Esophagus squamous epithelium (tissue), 5 donors: ENCODE results near the gene KLRD1. TPM values are rescaled to one million over a fixed set of nuclear protein-coding genes. Genes with fewer than 3 reads are reported as not detected.

ENCODE experiments used
- DNase-seq: peaks from one replicate; lab custom pipeline; 2025; lab: John Stamatoyannopoulos, UW
- H3K27ac ChIP-seq, 4 donors: fragments of 200-600 bp; sonication (generic); one replicate each; pipeline ENCODE4 v1.5.1; 2016 to 2019; ENCODE audit warnings: mild to moderate bottlenecking in 1 of 4
- H3K27me3 ChIP-seq, 4 donors: fragments of 200-600 bp; sonication (generic); 1 replicate in 3 of 4; 2 replicates in 1 of 4; pipeline versions ENCODE4 v1.5.1 to v1.6.0; 2017 to 2021; ENCODE audit warnings: antibody characterized with exemption in 1 of 4
- H3K36me3 ChIP-seq, 3 donors: fragments of 200-600 bp; sonication (generic); one replicate each; pipeline ENCODE4 v1.5.1; 2016 to 2019
- H3K4me1 ChIP-seq, 3 donors: fragments of 200-600 bp; sonication (generic); one replicate each; pipeline ENCODE4 v1.5.1; 2017 to 2019
- H3K4me3 ChIP-seq, 4 donors: fragments of 200-600 bp; sonication (generic); 1 replicate in 3 of 4; 2 replicates in 1 of 4; pipeline ENCODE4 v1.5.1; 2016 to 2019; ENCODE audit warnings: mild to moderate bottlenecking in 2 of 4, moderate library complexity in 1 of 4
- H3K9me3 ChIP-seq, 3 donors: fragments of 200-600 bp; sonication (generic); one replicate each; pipeline ENCODE4 v1.5.1; 2016 to 2019
- CTCF ChIP-seq, 6 experiments: fragments of 450-650 bp in 4 of 6; fragments of 200-600 bp in 2 of 6; sonication (generic) in 2 of 6; IDR thresholded peaks; one replicate each; pipeline ENCODE4 v1.5.1; 2016 to 2019; ENCODE audit warnings: antibody characterized with exemption in 6 of 6, mild to moderate bottlenecking in 4 of 6, moderate library complexity in 4 of 6
- POLR2A ChIP-seq, 4 donors: fragments of 450-650 bp; IDR thresholded peaks; one replicate each; pipeline ENCODE4 v1.6.1; 2017; ENCODE audit warnings: antibody characterized with exemption in 4 of 4, mild to moderate bottlenecking in 4 of 4, moderate library complexity in 3 of 4
- WGBS, 2 donors: methylation state at CpG; one replicate each; pipeline ENCODE4 v1.1.5; 2018; 5-methylcytosine and 5-hydroxymethylcytosine counted together
- intact Hi-C: fragments of 100-400 bp; cut with DNase I; formaldehyde crosslinking; loops from one replicate; pipeline ENCODE4 v1.15.0; 2022
- total RNA-seq, 4 donors: library from RNA; depleted of rRNA; stranded (reverse); fragments of >200 nt; gene quantifications; one replicate each; pipeline ENCODE4 v1.1.0, GENCODE V29; 2016
- donor health status: DM: yes; HTN: yes; CAD: no.

KLRD1 gene
- total RNA-seq, 4 donors from 2014 or later, result 0.92 to 2.3 (median 1.6) TPM

DNA sequence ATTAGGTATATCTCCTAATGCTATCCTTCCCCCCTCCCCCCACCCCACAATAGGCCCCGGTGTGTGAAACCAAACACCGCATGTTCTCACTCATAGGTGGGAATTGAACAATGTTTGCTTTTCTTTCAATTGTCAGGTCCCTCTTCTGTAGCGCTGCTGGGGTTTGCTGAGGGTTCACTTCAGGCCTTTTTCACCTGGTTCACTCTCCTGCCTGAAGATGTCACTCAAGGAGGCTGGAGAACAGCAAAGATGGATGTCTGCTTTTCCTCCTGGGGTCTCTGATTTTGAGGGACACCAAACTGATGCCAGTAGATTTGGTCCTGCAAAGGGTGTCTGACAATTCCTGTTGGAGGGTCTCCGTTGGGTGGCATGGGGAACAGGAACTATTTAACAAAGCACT, 46.4 kb downstream of the KLRD1 start:
- H3K4me1 ChIP-seq, result peaks cover 0 to 10% (median 0%) of the 10 kb centered on the region in 3 donors
- intact Hi-C loops, result no loop called here

GRCh38 chr12:10354502-10354901, 46.8 kb downstream of the KLRD1 start:
- DNase-seq, result no peak
- intact Hi-C loops, result no loop called here

More for the DNA sequence above, 46.4 kb downstream of the KLRD1 start:
- 50 to 61% methylated on average over 2 to 4 of the region's 4 CpGs for WGBS, 2 donors
- no peak overlapping the region for H3K27ac ChIP-seq
- H3K4me3 ChIP-seq, result no peak overlapping the region
- H3K9me3 ChIP-seq, result no peaks in the 10 kb centered on the region
- DNase-seq, result no peak
- H3K36me3 ChIP-seq, result no peaks in the 10 kb centered on the region
- TF ChIP-seq CTCF (IDR thresholded peaks at IDR 0.05) (no peak), POLR2A (IDR thresholded peaks at IDR 0.05) (no peak)
- H3K27me3 ChIP-seq, result no peaks in the 10 kb centered on the region

DNA sequence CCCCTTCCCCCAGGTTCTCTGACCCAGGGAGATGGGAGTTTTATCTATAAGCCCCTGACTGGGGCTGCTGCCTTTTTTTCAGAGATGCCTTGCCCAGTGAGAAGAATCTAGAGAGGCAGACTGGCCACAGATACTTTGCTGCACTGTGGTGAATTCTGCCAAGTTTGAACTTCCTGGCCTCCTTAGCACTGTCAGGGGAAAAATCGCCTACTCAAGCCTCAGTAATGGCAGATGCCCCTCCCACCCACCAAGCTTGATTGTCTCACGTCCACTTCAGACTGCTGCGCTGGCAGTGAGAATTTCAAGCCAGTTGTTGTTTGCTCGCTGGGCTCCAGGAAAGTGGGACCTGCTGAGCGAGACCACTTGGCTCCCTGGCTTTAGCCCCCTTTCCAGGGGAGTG, 50.5 kb downstream of the KLRD1 start:
- Histone ChIP-seq H3K27me3 (no peaks in the 10 kb centered on the region), H3K27ac (no peak overlapping the region), H3K36me3 (no peaks in the 10 kb centered on the region), H3K9me3 (no peaks in the 10 kb centered on the region), H3K4me1 (peaks cover 0 to 41% (median 4%) of the 10 kb centered on the region in 3 donors), H3K4me3 (no peak overlapping the region)
- WGBS, 2 donors, result 53 to 87% methylated on average over 2 to 4 of the region's 5 CpGs
- no peak for DNase-seq
- no peak for TF ChIP-seq POLR2A (IDR thresholded peaks at IDR 0.05)
- TF ChIP-seq CTCF (IDR thresholded peaks at IDR 0.05), result no peak
- intact Hi-C loops, result no loop called here

More at GRCh38 chr12:10354502-10354901, 46.8 kb downstream of the KLRD1 start:
- no peak overlapping the region for H3K27ac ChIP-seq
- H3K36me3 ChIP-seq, result no peaks in the 10 kb centered on the region
- H3K4me1 ChIP-seq, result peaks cover 0 to 10% (median 0%) of the 10 kb centered on the region in 3 donors
- H3K9me3 ChIP-seq, result no peaks in the 10 kb centered on the region
- no peaks in the 10 kb centered on the region for H3K27me3 ChIP-seq
- 76% methylated on average over 2 of the region's 2 CpGs; no CpG with 5 or more reads in 1 of the 2 donors for WGBS, 2 donors
- H3K4me3 ChIP-seq, result no peak overlapping the region
- TF ChIP-seq CTCF (IDR thresholded peaks at IDR 0.05) (no peak), POLR2A (IDR thresholded peaks at IDR 0.05) (no peak)

GRCh38 chr12:10358969-10359368, 51.3 kb downstream of the KLRD1 start:
- Histone ChIP-seq H3K4me1 (peaks cover 0 to 49% (median 8%) of the 10 kb centered on the region in 3 donors), H3K9me3 (no peaks in the 10 kb centered on the region), H3K4me3 (no peak overlapping the region), H3K36me3 (no peaks in the 10 kb centered on the region), H3K27me3 (no peaks in the 10 kb centered on the region), H3K27ac (no peak overlapping the region)
- DNase-seq, result no peak
- TF ChIP-seq CTCF (IDR thresholded peaks at IDR 0.05), result no peak
- no peak for TF ChIP-seq POLR2A (IDR thresholded peaks at IDR 0.05)
- 100% methylated on average over 1 of the region's 1 CpG for WGBS, 2 donors
- intact Hi-C loops, result no loop called here

- Histone ChIP-seq H3K27ac (peak overlapping the region; percentile 72 to 97 (median 92)), H3K4me1 (peaks cover 9 to 60% (median 14%) of the 10 kb centered on the region in 3 donors), H3K27me3 (no peaks in the 10 kb centered on the region), H3K4me3 (no peak overlapping the region), H3K36me3 (no peaks in the 10 kb centered on the region), H3K9me3 (no peaks in the 10 kb centered on the region)
- intact Hi-C loops, result no loop called here
- no peak for DNase-seq
- 30 to 42% methylated on average over 3 to 4 of the region's 4 CpGs for WGBS, 2 donors
- no peak for TF ChIP-seq CTCF (IDR thresholded peaks at IDR 0.05)
- no peak for TF ChIP-seq POLR2A (IDR thresholded peaks at IDR 0.05)
These were observed 53.4 kb downstream of the KLRD1 start for GRCh38 chr12:10361084-10361483.
